NCI-H510A (cell line): Measurements from ENCODE around the gene ANKRD31.

ENCODE experiments used
- DNase-seq: peaks from one replicate; lab custom pipeline; 2025; lab: John Stamatoyannopoulos, UW

The ANKRD31 gene

GRCh38 chr5:75031366-75031765 is 205.3 kb downstream of the ANKRD31 start:
- DNase-seq: no peak

GRCh38 chr5:75028090-75028489 is 208.6 kb downstream of the ANKRD31 start:
- DNase-seq: no peak

GRCh38 chr5:75023368-75024159 is 213.1 kb downstream of the ANKRD31 start:
- no peak for DNase-seq

- no peak for DNase-seq
These were observed 214.9 kb downstream of the ANKRD31 start for GRCh38 chr5:75021800-75022199.

- DNase-seq: no peak
These were observed 215.5 kb downstream of the ANKRD31 start for GRCh38 chr5:75021219-75021618.

- no peak for DNase-seq
These were observed 216.5 kb downstream of the ANKRD31 start for GRCh38 chr5:75020016-75020656.

GRCh38 chr5:75018805-75019587 is 217.7 kb downstream of the ANKRD31 start:
- DNase-seq: no peak
